PC-9 (cell line): ENCODE measurements around the gene RND3.

ENCODE experiments used
- CTCF ChIP-seq: fragments of 200-600 bp; sonication (generic); conservative IDR thresholded peaks from 2 replicates; pipeline ENCODE4 v1.6.1; 2017; ENCODE audit warnings: mixed run types, antibody characterized with exemption, mild to moderate bottlenecking, moderate library complexity
- EZH2 ChIP-seq: fragments of 200-600 bp; sonication (generic); IDR thresholded peaks from 2 replicates; pipeline ENCODE4 v1.8.0; 2017; ENCODE audit warnings: antibody characterized with exemption, low read depth

GRCh38 chr2:150427298-150427697 is 60.2 kb downstream of the RND3 start:
- TF ChIP-seq EZH2 (no peak), CTCF (no peak)
